K562 (cell line): ENCODE measurements around the gene P3H1. TPM values are rescaled to one million over a fixed set of nuclear protein-coding genes. Genes with fewer than 3 reads are reported as not detected.

Source experiments
- ARID4B ChIP-seq: sonication (generic); formaldehyde crosslinking; IDR thresholded peaks from 2 replicates; pipeline ENCODE4 v1.8.0; 2022; ENCODE audit warnings: mild to moderate bottlenecking, missing genetic modification reagents
- CBX3 ChIP-seq, 2 experiments: IDR thresholded peaks; 1 replicate in 1 of 2; 2 replicates in 1 of 2; pipeline ENCODE4 v1.6.1; 2012; ENCODE audit warnings: inconsistent platforms in 2 of 2, low read length in 2 of 2, borderline replicate concordance in 1 of 2, control low read depth in 1 of 2
- CHD7 ChIP-seq: fragments of 200-600 bp; sonication (generic); IDR thresholded peaks from one replicate; pipeline ENCODE4 v1.6.1; 2012; ENCODE audit warnings: mild to moderate bottlenecking, low read depth, low read length, inconsistent platforms
- FOXJ3 ChIP-seq: sonication (generic); formaldehyde crosslinking; IDR thresholded peaks from 2 replicates; pipeline ENCODE4 v1.4.0; 2020; ENCODE audit warnings: mild to moderate bottlenecking, missing genetic modification reagents
- SNRNP70 ChIP-seq: fragments of 200-400 bp; formaldehyde crosslinking; optimal IDR thresholded peaks from 2 replicates; pipeline ENCODE3; 2017; ENCODE audit warnings: low read depth, low read length
- ZNF668 ChIP-seq: fragments of 250-450 bp; sonication (Bioruptor Pico); IDR thresholded peaks from 2 replicates; pipeline ENCODE4 v1.8.0; 2022; ENCODE audit warnings: mild to moderate bottlenecking, inconsistent platforms
- ZNF778 ChIP-seq: fragments of 450-650 bp; formaldehyde crosslinking; IDR thresholded peaks from 2 replicates; pipeline ENCODE4 v1.4.0; 2020; ENCODE audit warnings: mild to moderate bottlenecking, moderate library complexity
- polyA plus RNA-seq, 8 experiments: library from polyadenylated mRNA; depleted of rRNA in 4 of 8; stranded (reverse) in 5 of 8; unstranded in 3 of 8; fragments of >200 nt; fragmentation: Nextera tagmentation in 2 of 8; fragmentation: Illumina TruSeq in 1 of 8; extraction: Ambion mirVana in 2 of 8; extraction: Trizol in 1 of 8; gene quantifications; 2 replicates each; pipeline versions ENCODE4 v1.2.1 to v1.2.3, GENCODE V29; 2011 to 2014; ENCODE audit warnings: inconsistent platforms in 1 of 8, missing spikeins in 1 of 8
- total RNA-seq, 7 experiments: library from RNA; depleted of rRNA in 6 of 7; stranded (reverse); fragments of >200 nt in 6 of 7; fragmentation: Illumina TruSeq in 2 of 7; extraction: Trizol in 2 of 7; gene quantifications; 2 replicates each; pipeline versions ENCODE4 v1.2.1 to v1.2.3, GENCODE V29; 2011 to 2021; ENCODE audit warnings: low replicate concordance in 1 of 7

The P3H1 gene
- total and polyA plus RNA-seq, 9 of the 15 experiments (the other 6 are each of a cell fraction or from before 2014, with no cell fraction given), result 1.7 to 81.7 (median 45.7) TPM

GRCh38 chr1:42807056-42807668 lies 40.3 kb upstream of the P3H1 start (continued):
- TF ChIP-seq CHD7, result no peak
- no peak for TF ChIP-seq SNRNP70
- no peak for TF ChIP-seq ZNF778
- no peak for TF ChIP-seq ZNF668 (CRISPR knock-in tag)
- no peak for TF ChIP-seq FOXJ3 (CRISPR knock-in tag)
- TF ChIP-seq CBX3 (IDR thresholded peaks at IDR 0.05; ENCODE audit: borderline replicate concordance in 1 of 2, low read length in 2 of 2), result no peak
- no peak for TF ChIP-seq ARID4B (CRISPR knock-in tag)
